ENCODE data around the gene PIK3R4. TPM values are rescaled to one million over a fixed set of nuclear protein-coding genes. Genes with fewer than 3 reads are reported as not detected.

Gene PIK3R4
- total RNA-seq, 1 experiment from 2014 or later, result 28.7 TPM

DNA sequence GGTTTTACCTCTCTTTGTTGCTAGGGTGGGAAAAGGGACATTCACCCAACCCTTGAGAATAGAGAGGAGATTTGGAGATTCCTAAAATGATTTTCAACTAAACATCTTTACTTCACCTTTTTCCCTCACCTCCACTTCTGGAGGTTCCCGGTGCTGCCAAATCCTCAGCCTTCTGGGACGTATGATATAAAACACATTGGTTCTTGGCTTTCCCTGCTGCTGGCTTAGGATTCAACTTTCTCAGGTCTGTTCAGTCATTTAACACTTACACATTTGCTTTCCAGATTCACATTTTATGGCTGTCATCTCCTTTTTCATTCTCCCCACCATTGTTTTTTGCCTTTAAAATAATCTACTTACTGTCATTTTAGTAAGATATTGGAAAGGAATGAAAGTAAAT, 106.6 kb downstream of the PIK3R4 start:
- DNase-seq (ENCODE audit: low spot score), result no peak

DNA sequence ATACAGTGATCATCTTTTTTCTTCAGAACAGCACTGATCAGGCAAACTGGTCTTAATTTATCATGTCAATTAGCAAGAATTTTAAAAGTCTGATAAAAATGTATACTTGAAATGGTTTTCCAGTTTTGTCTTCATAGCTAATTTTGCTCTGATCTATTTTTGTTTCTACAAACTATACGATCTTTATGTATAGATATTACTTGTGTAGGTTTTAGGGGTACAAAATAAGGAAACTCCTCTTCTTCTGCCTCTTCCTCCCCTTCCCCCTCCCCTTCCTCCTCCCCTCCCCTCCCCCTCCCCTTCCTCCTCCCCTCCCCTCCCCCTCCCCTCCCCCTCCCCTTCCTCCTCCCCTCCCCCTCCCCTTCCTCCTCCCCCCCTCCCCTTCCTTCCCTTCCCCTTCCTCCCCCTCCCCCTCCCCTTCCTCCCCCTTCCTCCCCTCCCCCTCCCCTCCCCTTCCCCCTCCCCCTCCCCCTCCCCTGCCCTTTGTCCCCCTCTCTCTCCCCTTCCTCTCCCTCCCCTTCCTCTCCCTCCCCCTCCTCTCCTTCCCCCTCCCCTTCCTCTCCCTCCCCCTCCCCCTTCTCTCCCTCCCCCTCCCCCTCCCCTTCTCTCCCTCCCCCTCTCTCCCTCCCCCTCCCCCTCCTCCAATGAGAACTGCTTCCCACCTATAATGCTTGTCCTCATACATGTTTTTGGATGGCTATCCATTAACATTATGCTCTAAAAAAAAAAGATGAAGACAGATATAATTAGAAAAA, 110.0 kb downstream of the PIK3R4 start:
- no peak for DNase-seq (ENCODE audit: low spot score)

DNA sequence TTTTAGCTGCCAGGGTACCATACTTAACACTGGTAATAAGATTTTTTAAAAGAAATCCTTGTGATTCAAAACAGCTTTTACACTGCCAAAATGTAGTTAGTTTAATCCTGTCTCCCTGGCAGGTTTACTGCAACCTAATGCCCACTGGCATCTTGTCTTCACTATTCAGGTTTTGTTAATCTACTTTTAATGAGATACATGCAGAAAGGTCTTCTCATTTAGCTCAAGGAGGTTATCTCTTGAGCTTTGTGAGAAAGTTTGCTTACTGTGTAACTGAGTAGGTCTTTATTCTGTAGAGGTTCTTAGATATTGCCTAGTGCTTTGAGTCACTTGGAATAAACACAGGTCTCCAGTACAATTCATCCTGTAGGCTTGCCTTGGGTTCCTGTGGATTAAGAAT, 110.7 kb downstream of the PIK3R4 start:
- DNase-seq (ENCODE audit: low spot score), result no peak

DNA sequence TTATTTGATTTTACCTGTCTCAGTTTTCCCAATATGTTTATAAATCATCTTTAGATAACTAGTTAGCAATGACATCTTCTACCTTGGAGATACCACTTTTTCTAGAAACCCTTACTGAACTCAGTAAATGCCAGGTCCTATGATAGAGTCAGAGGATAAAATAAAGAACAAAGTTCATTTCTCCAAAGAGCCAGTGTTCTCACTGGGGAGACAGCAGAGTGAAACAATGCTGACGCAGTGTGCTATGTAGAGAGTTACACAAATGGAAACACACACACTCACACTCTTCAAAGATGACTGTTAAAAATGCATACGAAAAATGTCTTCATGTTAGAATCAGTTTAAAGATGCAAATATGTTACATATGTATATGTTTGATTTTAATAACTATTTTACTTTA, 111.3 kb downstream of the PIK3R4 start:
- DNase-seq (ENCODE audit: low spot score), result no peak

Other genes starting within 250 kb of the PIK3R4 start
- gene COL6A6, start 229.7 kb downstream of the PIK3R4 start, total RNA-seq (2014; rRNA removed; shearing (Covaris generic)), result not detected in 2 replicates
- gene ATP2C1, start 147.3 kb upstream of the PIK3R4 start, total RNA-seq (2014; rRNA removed; shearing (Covaris generic)), result 20.9 and 29.3 TPM in 2 replicates

All from HT-29 (cell line).